Activated B cell treated with CpG ODN at 0.5 μM for 24 hours (primary cell): ENCODE data around the gene FBXW7. TPM values are rescaled to one million over a fixed set of nuclear protein-coding genes. Genes with fewer than 3 reads are reported as not detected.

Experiments
- ATAC-seq: fragments of 200-7000 bp; cut with Tn5 transposase; one replicate; pipeline ENCODE4 v1.10.0; 2021; ENCODE audit warnings: low read depth, mild to moderate bottlenecking, moderate library complexity
- CTCF ChIA-PET: fragments of 350-600 bp; sonication (Branson Sonifier 250); formaldehyde crosslinking; loops from one replicate; lab custom pipeline; 2021; ENCODE audit warnings: antibody characterized with exemption; lab: Charles Lee
- POLR2A ChIA-PET: fragments of 350-600 bp; sonication (Branson Sonifier 250); formaldehyde crosslinking; loops from one replicate; lab custom pipeline; 2021; ENCODE audit warnings: antibody characterized with exemption; lab: Charles Lee
- DNase-seq: peaks from one replicate; pipeline ENCODE4 v3.0.0; 2022
- H3K27ac Mint-ChIP-seq: one replicate; pipeline ENCODE4 v1.8.0; 2020; ENCODE audit warnings: mixed read lengths
- H3K27me3 Mint-ChIP-seq: one replicate; pipeline ENCODE4 v1.8.0; 2021; ENCODE audit warnings: mixed read lengths
- H3K36me3 Mint-ChIP-seq: one replicate; pipeline ENCODE4 v1.8.0; 2021; ENCODE audit warnings: low read depth, mixed read lengths
- H3K4me1 Mint-ChIP-seq: one replicate; pipeline ENCODE4 v1.8.0; 2021; ENCODE audit warnings: mixed read lengths
- H3K4me3 Mint-ChIP-seq: one replicate; pipeline ENCODE4 v1.8.0; 2020; ENCODE audit warnings: mild to moderate bottlenecking, mixed read lengths
- H3K9me3 Mint-ChIP-seq: one replicate; pipeline ENCODE4 v1.8.0; 2020; ENCODE audit warnings: mixed read lengths
- CTCF ChIP-seq: fragments of 200-600 bp; IDR thresholded peaks from one replicate; pipeline ENCODE4 v1.8.0; 2022; ENCODE audit warnings: antibody characterized with exemption, mild to moderate bottlenecking
- intact Hi-C: fragments of 100-400 bp; cut with micrococcal nuclease; formaldehyde crosslinking; loops from one replicate; pipeline ENCODE4 v1.15.1; 2024
- total RNA-seq: library from RNA; stranded (reverse); gene quantifications from 2 replicates; pipeline ENCODE4 v1.2.3, GENCODE V29; 2022

Gene FBXW7
- total RNA-seq, 1 donor from 2014 or later, result 96.5 TPM

GRCh38 chr4:152352622-152353116 is 183.2 kb downstream of the FBXW7 start:
- no peak overlapping the region for H3K27ac Mint-ChIP-seq
- H3K4me1 Mint-ChIP-seq, result peaks cover 19% of the 10 kb centered on the region
- TF ChIP-seq CTCF, result no peak
- no peaks in the 10 kb centered on the region for H3K27me3 Mint-ChIP-seq
- no peaks in the 10 kb centered on the region for H3K9me3 Mint-ChIP-seq
- ChIA-PET CTCF (no interaction called here), POLR2A (no interaction called here)
- intact Hi-C loops, result no loop called here
- H3K36me3 Mint-ChIP-seq, result no peaks in the 10 kb centered on the region
- no peak for DNase-seq
- peak overlapping the region; percentile 72 for H3K4me3 Mint-ChIP-seq
- ATAC-seq, result peak; percentile 54

GRCh38 chr4:152352215-152352614 is 183.7 kb downstream of the FBXW7 start:
- H3K4me3 Mint-ChIP-seq, result peak overlapping the region; percentile 72
- ChIA-PET CTCF (no interaction called here), POLR2A (no interaction called here)
- DNase-seq (no peak), ATAC-seq (no peak)
- no peak for TF ChIP-seq CTCF
- H3K27ac Mint-ChIP-seq, result no peak overlapping the region
- no peaks in the 10 kb centered on the region for H3K36me3 Mint-ChIP-seq
- no peaks in the 10 kb centered on the region for H3K9me3 Mint-ChIP-seq
- H3K4me1 Mint-ChIP-seq, result peaks cover 19% of the 10 kb centered on the region
- intact Hi-C loops, result no loop called here
- no peaks in the 10 kb centered on the region for H3K27me3 Mint-ChIP-seq

GRCh38 chr4:152351080-152351479 is 184.8 kb downstream of the FBXW7 start:
- TF ChIP-seq CTCF, result no peak
- H3K27ac Mint-ChIP-seq, result no peak overlapping the region
- intact Hi-C loops, result no loop called here
- ATAC-seq (no peak), DNase-seq (no peak)
- POLR2A ChIA-PET, result no interaction called here
- no peaks in the 10 kb centered on the region for H3K9me3 Mint-ChIP-seq
- no peaks in the 10 kb centered on the region for H3K27me3 Mint-ChIP-seq
- no peak overlapping the region for H3K4me3 Mint-ChIP-seq
- peaks cover 9% of the 10 kb centered on the region for H3K36me3 Mint-ChIP-seq
- H3K4me1 Mint-ChIP-seq, result peaks cover 19% of the 10 kb centered on the region
- CTCF ChIA-PET, result no interaction called here

- no peaks in the 10 kb centered on the region for H3K27me3 Mint-ChIP-seq
- H3K4me1 Mint-ChIP-seq, result peaks cover 18% of the 10 kb centered on the region
- DNase-seq (no peak), ATAC-seq (no peak)
- H3K9me3 Mint-ChIP-seq, result no peaks in the 10 kb centered on the region
- no peak overlapping the region for H3K4me3 Mint-ChIP-seq
- H3K36me3 Mint-ChIP-seq, result peaks cover 24% of the 10 kb centered on the region
- CTCF ChIA-PET, result no interaction called here
- intact Hi-C loops, result no loop called here
- POLR2A ChIA-PET, result no interaction called here
- TF ChIP-seq CTCF, result no peak
- H3K27ac Mint-ChIP-seq, result no peak overlapping the region
Observed at GRCh38 chr4:152348670-152349069, 187.2 kb downstream of the FBXW7 start.

- no peak overlapping the region for H3K27ac Mint-ChIP-seq
- H3K4me1 Mint-ChIP-seq, result peaks cover 2% of the 10 kb centered on the region
- H3K36me3 Mint-ChIP-seq, result peaks cover 35% of the 10 kb centered on the region
- ATAC-seq, result no peak
- no peaks in the 10 kb centered on the region for H3K9me3 Mint-ChIP-seq
- no peak for DNase-seq
- H3K27me3 Mint-ChIP-seq, result no peaks in the 10 kb centered on the region
- CTCF ChIA-PET, result no interaction called here
- intact Hi-C loops, result no loop called here
- POLR2A ChIA-PET, result no interaction called here
- no peak for TF ChIP-seq CTCF
- H3K4me3 Mint-ChIP-seq, result no peak overlapping the region
Observed at GRCh38 chr4:152346979-152347378, 188.9 kb downstream of the FBXW7 start.
